ENCODE data around the gene DNAH7.

GRCh38 chr2:195716466-195716865, 352.2 kb downstream of the DNAH7 start:
- TF ChIP-seq CTCF (IDR thresholded peaks at IDR 0.05 in 8 of 11, conservative IDR thresholded peaks at IDR 0.05 in 3 of 11) (no peak), POLR2AphosphoS5 (IDR thresholded peaks at IDR 0.05) (no peak), POLR2A (IDR thresholded peaks at IDR 0.05) (no peak)

Data from spleen (tissue), 7 donors.